Measurements from ENCODE around the gene RBM33. TPM values are rescaled to one million over a fixed set of nuclear protein-coding genes. Genes with fewer than 3 reads are reported as not detected.
A peak's percentile ranks its signal among the peaks of the same experiment; 100 is the strongest.

RBM33 gene
- total and polyA plus RNA-seq, 2 of the 13 experiments (the other 11 are each of a cell fraction or from before 2014, with no cell fraction given): 12.4 to 28.9 TPM

DNA sequence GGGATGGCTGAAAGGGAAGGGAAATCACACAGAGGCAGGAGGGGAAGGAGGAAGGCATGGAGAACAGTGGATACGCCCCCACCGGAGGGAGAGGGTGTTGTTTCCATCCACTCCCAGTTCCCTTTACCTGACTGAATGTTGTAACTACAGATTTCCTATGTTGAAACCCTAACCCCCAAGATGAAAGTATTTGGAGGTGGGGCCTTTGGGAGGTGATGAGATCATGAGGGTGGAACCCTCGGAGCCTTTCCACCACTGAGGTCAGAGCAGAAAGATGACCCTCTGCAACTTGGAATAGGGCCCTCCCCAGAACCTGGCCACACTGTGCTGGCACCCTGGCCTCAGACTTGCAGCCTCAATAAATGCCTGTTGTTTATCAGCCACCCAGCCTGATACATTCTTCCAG is 49.5 kb upstream of the RBM33 start (continued):
- TF ChIP-seq, protein P1, sequence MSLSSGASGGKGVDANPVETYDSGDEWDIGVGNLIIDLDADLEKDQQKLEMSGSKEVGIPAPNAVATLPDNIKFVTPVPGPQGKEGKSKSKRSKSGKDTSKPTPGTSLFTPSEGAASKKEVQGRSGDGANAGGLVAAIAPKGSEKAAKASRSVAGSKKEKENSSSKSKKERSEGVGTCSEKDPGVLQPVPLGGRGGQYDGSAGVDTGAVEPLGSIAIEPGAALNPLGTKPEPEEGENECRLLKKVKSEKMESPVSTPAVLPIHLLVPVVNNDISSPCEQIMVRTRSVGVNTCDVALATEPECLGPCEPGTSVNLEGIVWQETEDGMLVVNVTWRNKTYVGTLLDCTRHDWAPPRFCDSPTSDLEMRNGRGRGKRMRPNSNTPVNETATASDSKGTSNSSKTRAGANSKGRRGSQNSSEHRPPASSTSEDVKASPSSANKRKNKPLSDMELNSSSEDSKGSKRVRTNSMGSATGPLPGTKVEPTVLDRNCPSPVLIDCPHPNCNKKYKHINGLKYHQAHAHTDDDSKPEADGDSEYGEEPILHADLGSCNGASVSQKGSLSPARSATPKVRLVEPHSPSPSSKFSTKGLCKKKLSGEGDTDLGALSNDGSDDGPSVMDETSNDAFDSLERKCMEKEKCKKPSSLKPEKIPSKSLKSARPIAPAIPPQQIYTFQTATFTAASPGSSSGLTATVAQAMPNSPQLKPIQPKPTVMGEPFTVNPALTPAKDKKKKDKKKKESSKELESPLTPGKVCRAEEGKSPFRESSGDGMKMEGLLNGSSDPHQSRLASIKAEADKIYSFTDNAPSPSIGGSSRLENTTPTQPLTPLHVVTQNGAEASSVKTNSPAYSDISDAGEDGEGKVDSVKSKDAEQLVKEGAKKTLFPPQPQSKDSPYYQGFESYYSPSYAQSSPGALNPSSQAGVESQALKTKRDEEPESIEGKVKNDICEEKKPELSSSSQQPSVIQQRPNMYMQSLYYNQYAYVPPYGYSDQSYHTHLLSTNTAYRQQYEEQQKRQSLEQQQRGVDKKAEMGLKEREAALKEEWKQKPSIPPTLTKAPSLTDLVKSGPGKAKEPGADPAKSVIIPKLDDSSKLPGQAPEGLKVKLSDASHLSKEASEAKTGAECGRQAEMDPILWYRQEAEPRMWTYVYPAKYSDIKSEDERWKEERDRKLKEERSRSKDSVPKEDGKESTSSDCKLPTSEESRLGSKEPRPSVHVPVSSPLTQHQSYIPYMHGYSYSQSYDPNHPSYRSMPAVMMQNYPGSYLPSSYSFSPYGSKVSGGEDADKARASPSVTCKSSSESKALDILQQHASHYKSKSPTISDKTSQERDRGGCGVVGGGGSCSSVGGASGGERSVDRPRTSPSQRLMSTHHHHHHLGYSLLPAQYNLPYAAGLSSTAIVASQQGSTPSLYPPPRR (CRISPR knock-in tag; IDR thresholded peaks at IDR 0.05; ENCODE audit: borderline replicate concordance): no peak
- TF ChIP-seq, protein P2, sequence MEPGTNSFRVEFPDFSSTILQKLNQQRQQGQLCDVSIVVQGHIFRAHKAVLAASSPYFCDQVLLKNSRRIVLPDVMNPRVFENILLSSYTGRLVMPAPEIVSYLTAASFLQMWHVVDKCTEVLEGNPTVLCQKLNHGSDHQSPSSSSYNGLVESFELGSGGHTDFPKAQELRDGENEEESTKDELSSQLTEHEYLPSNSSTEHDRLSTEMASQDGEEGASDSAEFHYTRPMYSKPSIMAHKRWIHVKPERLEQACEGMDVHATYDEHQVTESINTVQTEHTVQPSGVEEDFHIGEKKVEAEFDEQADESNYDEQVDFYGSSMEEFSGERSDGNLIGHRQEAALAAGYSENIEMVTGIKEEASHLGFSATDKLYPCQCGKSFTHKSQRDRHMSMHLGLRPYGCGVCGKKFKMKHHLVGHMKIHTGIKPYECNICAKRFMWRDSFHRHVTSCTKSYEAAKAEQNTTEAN (CRISPR knock-in tag; conservative IDR thresholded peaks at IDR 0.05): no peak
- TF ChIP-seq ETV6 (CRISPR knock-in tag; conservative IDR thresholded peaks at IDR 0.05): no peak
- TF ChIP-seq GTF3A (CRISPR knock-in tag; conservative IDR thresholded peaks at IDR 0.05): no peak
- TF ChIP-seq ZNF124 (CRISPR knock-in tag; IDR thresholded peaks at IDR 0.05): no peak
- TF ChIP-seq KMT2B (CRISPR knock-in tag; IDR thresholded peaks at IDR 0.05): no peak
- no peak for TF ChIP-seq KAT2B (IDR thresholded peaks at IDR 0.05; ENCODE audit: borderline replicate concordance, low read depth, low read length)
- TF ChIP-seq, protein P3, sequence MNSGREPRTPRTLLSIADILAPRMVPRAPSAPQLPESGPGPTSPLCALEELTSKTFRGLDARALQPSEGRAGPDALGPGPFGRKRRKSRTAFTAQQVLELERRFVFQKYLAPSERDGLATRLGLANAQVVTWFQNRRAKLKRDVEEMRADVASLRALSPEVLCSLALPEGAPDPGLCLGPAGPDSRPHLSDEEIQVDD (CRISPR knock-in tag; IDR thresholded peaks at IDR 0.05; ENCODE audit: borderline replicate concordance): no peak
- no peak for TF ChIP-seq TRIM24 (CRISPR knock-in tag; IDR thresholded peaks at IDR 0.05)
- no peak for TF ChIP-seq ZNF589 (CRISPR knock-in tag; conservative IDR thresholded peaks at IDR 0.05)
- TF ChIP-seq ZNF562 (CRISPR knock-in tag; IDR thresholded peaks at IDR 0.05; ENCODE audit: borderline replicate concordance): no peak
- TF ChIP-seq, protein P4, sequence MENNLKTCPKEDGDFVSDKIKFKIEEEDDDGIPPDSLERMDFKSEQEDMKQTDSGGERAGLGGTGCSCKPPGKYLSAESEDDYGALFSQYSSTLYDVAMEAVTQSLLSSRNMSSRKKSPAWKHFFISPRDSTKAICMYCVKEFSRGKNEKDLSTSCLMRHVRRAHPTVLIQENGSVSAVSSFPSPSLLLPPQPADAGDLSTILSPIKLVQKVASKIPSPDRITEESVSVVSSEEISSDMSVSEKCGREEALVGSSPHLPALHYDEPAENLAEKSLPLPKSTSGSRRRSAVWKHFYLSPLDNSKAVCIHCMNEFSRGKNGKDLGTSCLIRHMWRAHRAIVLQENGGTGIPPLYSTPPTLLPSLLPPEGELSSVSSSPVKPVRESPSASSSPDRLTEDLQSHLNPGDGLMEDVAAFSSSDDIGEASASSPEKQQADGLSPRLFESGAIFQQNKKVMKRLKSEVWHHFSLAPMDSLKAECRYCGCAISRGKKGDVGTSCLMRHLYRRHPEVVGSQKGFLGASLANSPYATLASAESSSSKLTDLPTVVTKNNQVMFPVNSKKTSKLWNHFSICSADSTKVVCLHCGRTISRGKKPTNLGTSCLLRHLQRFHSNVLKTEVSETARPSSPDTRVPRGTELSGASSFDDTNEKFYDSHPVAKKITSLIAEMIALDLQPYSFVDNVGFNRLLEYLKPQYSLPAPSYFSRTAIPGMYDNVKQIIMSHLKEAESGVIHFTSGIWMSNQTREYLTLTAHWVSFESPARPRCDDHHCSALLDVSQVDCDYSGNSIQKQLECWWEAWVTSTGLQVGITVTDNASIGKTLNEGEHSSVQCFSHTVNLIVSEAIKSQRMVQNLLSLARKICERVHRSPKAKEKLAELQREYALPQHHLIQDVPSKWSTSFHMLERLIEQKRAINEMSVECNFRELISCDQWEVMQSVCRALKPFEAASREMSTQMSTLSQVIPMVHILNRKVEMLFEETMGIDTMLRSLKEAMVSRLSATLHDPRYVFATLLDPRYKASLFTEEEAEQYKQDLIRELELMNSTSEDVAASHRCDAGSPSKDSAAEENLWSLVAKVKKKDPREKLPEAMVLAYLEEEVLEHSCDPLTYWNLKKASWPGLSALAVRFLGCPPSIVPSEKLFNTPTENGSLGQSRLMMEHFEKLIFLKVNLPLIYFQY (CRISPR knock-in tag; IDR thresholded peaks at IDR 0.05; ENCODE audit: borderline replicate concordance): no peak
- no peak for TF ChIP-seq ATF7-NPFF (CRISPR knock-in tag; IDR thresholded peaks at IDR 0.05; ENCODE audit: low read depth)
- TF ChIP-seq CHD2 (IDR thresholded peaks at IDR 0.05; ENCODE audit: low read depth, low read length): no peak
- TF ChIP-seq RAD51 (IDR thresholded peaks at IDR 0.05; ENCODE audit: borderline replicate concordance): no peak
- TF ChIP-seq SAP130 (CRISPR knock-in tag; IDR thresholded peaks at IDR 0.05; ENCODE audit: low read depth): 0 out of 2 replicates have a peak, but pooled peaks have one; percentile 16
- TF ChIP-seq MED13 (CRISPR knock-in tag; IDR thresholded peaks at IDR 0.05): no peak
- TF ChIP-seq, protein P5, sequence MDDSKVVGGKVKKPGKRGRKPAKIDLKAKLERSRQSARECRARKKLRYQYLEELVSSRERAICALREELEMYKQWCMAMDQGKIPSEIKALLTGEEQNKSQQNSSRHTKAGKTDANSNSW (CRISPR knock-in tag; IDR thresholded peaks at IDR 0.05; ENCODE audit: borderline replicate concordance): no peak
- no peak for TF ChIP-seq ZNF292 (CRISPR knock-in tag; IDR thresholded peaks at IDR 0.05; ENCODE audit: borderline replicate concordance, low read depth)
- no peak for TF ChIP-seq ZNF839 (CRISPR knock-in tag; IDR thresholded peaks at IDR 0.05; ENCODE audit: borderline replicate concordance)
